HCT116 (cell line): Measurements from ENCODE around the gene ITGA1. TPM values are rescaled to one million over a fixed set of nuclear protein-coding genes. Genes with fewer than 3 reads are reported as not detected.

ENCODE experiments used
- ATAC-seq: fragments of 200-7000 bp; cut with Tn5 transposase; 2 replicates; pipeline ENCODE4 v1.9.1; 2020; ENCODE audit warnings: mild to moderate bottlenecking, moderate library complexity
- BruUV-seq: library from RNA; stranded (reverse); fragments of 400-500 nt; replicated peaks from 2 replicates; lab custom pipeline; 2021; lab: Mats Ljungman, UMichigan
- CTCF ChIA-PET: fragments of 300-600 bp; sonication (Branson Sonifier 250); formaldehyde crosslinking; loops from one replicate; lab custom pipeline; 2021; ENCODE audit warnings: antibody characterized with exemption; lab: Charles Lee
- POLR2A ChIA-PET: fragments of 300-600, 350-600 bp; sonication (Branson Sonifier 250); formaldehyde crosslinking; loops from one replicate; lab custom pipeline; 2021; ENCODE audit warnings: antibody characterized with exemption; lab: Charles Lee
- RAD21 ChIA-PET, 2 experiments: fragments of 300-600 bp; sonication (Branson Sonifier 250); formaldehyde crosslinking; loops; one replicate each; lab custom pipeline; 2023; ENCODE audit warnings: low total read pairs in 2 of 2; ENCODE audit not compliant: uncharacterized antibody in 2 of 2, unreplicated experiment in 2 of 2, low non-redundant PET in 1 of 2; lab: Charles Lee
- DNase-seq: peaks from one replicate; pipeline ENCODE4 v3.0.0-alpha.2; 2010; ENCODE audit warnings: low read depth, low spot score
- H2AFZ ChIP-seq: fragments of 200-600 bp; shearing (Covaris generic), sonication (generic); 2 replicates; pipeline ENCODE4 v1.6.1; 2017; ENCODE audit warnings: low read depth, mixed run types, mixed read lengths, antibody characterized with exemption, low read length; ENCODE audit not compliant: poor library complexity, severe bottlenecking
- H3K27ac ChIP-seq: 2 replicates; pipeline ENCODE4 v1.5.1; 2012; ENCODE audit warnings: low read depth, low read length
- H3K27me3 ChIP-seq: fragments of 200-600 bp; sonication (generic); 2 replicates; pipeline ENCODE4 v1.6.1; 2016; ENCODE audit warnings: mixed run types, low read length, mixed read lengths; ENCODE audit not compliant: insufficient read depth
- H3K36me3 ChIP-seq, 2 experiments: fragments of 200-500 bp in 1 of 2; fragments of 200-600 bp in 1 of 2; sonication (Bioruptor generic) in 1 of 2; sonication (generic) in 1 of 2; 2 replicates each; pipeline versions ENCODE4 v1.5.1 to v1.6.1; 2014 to 2016; ENCODE audit warnings: low read length in 2 of 2, inconsistent platforms in 1 of 2, mixed read lengths in 1 of 2, mixed run types in 1 of 2; ENCODE audit not compliant: insufficient read depth in 2 of 2, control insufficient read depth in 1 of 2
- H3K4me1 ChIP-seq, 2 experiments: fragments of 200-600 bp in 1 of 2; sonication (generic) in 1 of 2; 2 replicates each; pipeline versions ENCODE4 v1.5.1 to v1.6.1; 2012 to 2017; ENCODE audit warnings: low read length in 2 of 2, inconsistent platforms in 1 of 2, mild to moderate bottlenecking in 1 of 2, mixed read lengths in 1 of 2, mixed run types in 1 of 2, moderate library complexity in 1 of 2; ENCODE audit not compliant: insufficient read depth in 2 of 2, control insufficient read depth in 1 of 2
- H3K4me2 ChIP-seq: fragments of 200-600 bp; sonication (generic); 2 replicates; pipeline ENCODE4 v1.6.1; 2017; ENCODE audit warnings: mixed run types, low read length, mixed read lengths
- H3K4me3 ChIP-seq, 2 experiments: fragments of 200-600 bp in 1 of 2; sonication (generic) in 1 of 2; replicated peaks in 1 of 2; 2 replicates each; pipeline ENCODE4 v1.5.1; 2011 to 2016; ENCODE audit warnings: low read length in 2 of 2, control low read depth in 1 of 2, low read depth in 1 of 2, mild to moderate bottlenecking in 1 of 2, mixed read lengths in 1 of 2, mixed run types in 1 of 2
- H3K79me2 ChIP-seq: fragments of 200-600 bp; sonication (generic); 2 replicates; pipeline ENCODE4 v1.6.1; 2017; ENCODE audit warnings: mild to moderate bottlenecking, mixed run types, low read length, moderate library complexity, mixed read lengths; ENCODE audit not compliant: insufficient read depth
- H3K9ac ChIP-seq: fragments of 200-600 bp; sonication (generic); 2 replicates; pipeline ENCODE4 v1.6.1; 2016; ENCODE audit warnings: low read length, mixed read lengths
- H3K9me2 ChIP-seq: fragments of 200-600 bp; sonication (generic), shearing (Covaris generic); 2 replicates; pipeline ENCODE4 v1.6.1; 2017; ENCODE audit warnings: mixed run types, mild to moderate bottlenecking, moderate library complexity; ENCODE audit not compliant: insufficient read depth
- H3K9me3 ChIP-seq, 2 experiments: fragments of 200-500 bp in 1 of 2; fragments of 200-600 bp in 1 of 2; sonication (Bioruptor generic) in 1 of 2; sonication (generic) in 1 of 2; 2 replicates each; pipeline ENCODE4 v1.6.1; 2014 to 2017; ENCODE audit warnings: low read length in 2 of 2, mixed read lengths in 2 of 2, inconsistent platforms in 1 of 2, low read depth in 1 of 2, mild to moderate bottlenecking in 1 of 2, mixed run types in 1 of 2, moderate library complexity in 1 of 2; ENCODE audit not compliant: control insufficient read depth in 1 of 2, insufficient read depth in 1 of 2
- H4K20me1 ChIP-seq: fragments of 200-600 bp; sonication (generic), shearing (Covaris generic); 2 replicates; pipeline ENCODE4 v1.6.1; 2017; ENCODE audit warnings: mixed run types, mild to moderate bottlenecking, moderate library complexity; ENCODE audit not compliant: insufficient read depth
- CBX3 ChIP-seq: IDR thresholded peaks from 2 replicates; pipeline ENCODE4 v1.6.1; 2012; ENCODE audit warnings: low read depth
- EZH2phosphoT487 ChIP-seq: fragments of 200-600 bp; IDR thresholded peaks from 2 replicates; pipeline ENCODE4 v1.6.1; 2018; ENCODE audit warnings: antibody characterized with exemption, borderline replicate concordance
- FOSL1 ChIP-seq: IDR thresholded peaks from 2 replicates; pipeline ENCODE4 v1.6.1; 2012; ENCODE audit warnings: low read depth
- JUND ChIP-seq: IDR thresholded peaks from 2 replicates; pipeline ENCODE4 v1.6.1; 2012
- POLR2A ChIP-seq: IDR thresholded peaks from 2 replicates; pipeline ENCODE4 v1.7.0; 2011; ENCODE audit warnings: borderline replicate concordance; ENCODE audit not compliant: insufficient read depth, insufficient read length; ENCODE audit errors: extremely low read depth
- POLR2AphosphoS5 ChIP-seq: IDR thresholded peaks from 2 replicates; pipeline ENCODE4 v1.6.1; 2011; ENCODE audit warnings: mild to moderate bottlenecking, low read depth, low read length, moderate library complexity
- SP1 ChIP-seq: IDR thresholded peaks from 2 replicates; pipeline ENCODE4 v1.6.1; 2012; ENCODE audit warnings: low read depth
- SRF ChIP-seq: IDR thresholded peaks from 2 replicates; pipeline ENCODE4 v1.6.1; 2012; ENCODE audit warnings: low read depth
- YY1 ChIP-seq: IDR thresholded peaks from 2 replicates; pipeline ENCODE4 v1.6.1; 2011; ENCODE audit warnings: low read length, low read depth, moderate library complexity, mild to moderate bottlenecking; ENCODE audit not compliant: insufficient replicate concordance; ENCODE audit errors: extremely low read depth
- ZFX ChIP-seq: fragments of 450-650 bp; IDR thresholded peaks from 2 replicates; pipeline ENCODE4 v1.6.1; 2017
- intact Hi-C: fragments of 100-400 bp; cut with micrococcal nuclease; formaldehyde crosslinking; loops from 2 replicates; pipeline ENCODE4 v1.10.0; 2022
- total RNA-seq: library from RNA; stranded (reverse); gene quantifications from one replicate; pipeline ENCODE4 v1.2.1, GENCODE V29; 2021; ENCODE audit not compliant: unreplicated experiment
- TF ChIP-seq, protein P1 (sequence below): IDR thresholded peaks from 2 replicates; pipeline ENCODE4 v1.6.1; 2012
- TF ChIP-seq, protein P2 (sequence below): IDR thresholded peaks from 2 replicates; pipeline ENCODE4 v1.6.1; 2012; ENCODE audit warnings: low read depth
- TF ChIP-seq, protein P3 (sequence below), 3 experiments: fragments of 200-600 bp in 1 of 3; sonication (generic) in 1 of 3; IDR thresholded peaks in 2 of 3; conservative IDR thresholded peaks in 1 of 3; 2 replicates each; pipeline ENCODE4 v1.5.1; 2012 to 2017; ENCODE audit warnings: low read depth in 2 of 3, low read length in 2 of 3, antibody characterized with exemption in 1 of 3, borderline replicate concordance in 1 of 3, control low read depth in 1 of 3, mild to moderate bottlenecking in 1 of 3, mixed read lengths in 1 of 3, mixed run types in 1 of 3, moderate library complexity in 1 of 3; ENCODE audit not compliant: insufficient read depth in 1 of 3
- TF ChIP-seq, protein P4 (sequence below): IDR thresholded peaks from 2 replicates; pipeline ENCODE4 v1.6.1; 2011; ENCODE audit warnings: mild to moderate bottlenecking, low read length, moderate library complexity; ENCODE audit not compliant: insufficient replicate concordance; ENCODE audit errors: extremely low read depth

ITGA1 gene
- total RNA-seq, 1 experiment from 2014 or later = 1.8 TPM

DNA sequence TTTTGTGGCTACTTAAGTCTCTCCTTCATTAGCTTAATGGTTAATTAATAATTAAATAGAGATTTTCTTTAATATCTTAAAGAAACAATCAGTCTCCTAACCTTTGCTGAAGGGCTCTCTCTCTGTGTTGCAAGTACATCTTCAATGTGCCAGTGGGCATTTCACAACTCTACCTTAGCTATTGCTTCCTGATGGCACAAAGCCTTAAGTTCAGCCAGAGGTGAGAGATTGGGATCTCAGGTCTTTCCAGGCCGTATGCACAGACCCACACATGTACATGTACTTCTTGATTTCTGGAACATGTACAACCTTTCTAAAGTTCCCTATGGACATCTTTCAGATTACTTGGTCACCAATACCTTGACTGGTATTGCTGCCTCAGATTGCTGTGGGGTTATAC, 8.9 kb upstream of the ITGA1 start:
- no peaks in the 10 kb centered on the region for H3K9me2 ChIP-seq
- POLR2A ChIA-PET = no interaction called here
- H2AFZ ChIP-seq = no peak overlapping the region
- no peaks in the 10 kb centered on the region for H3K79me2 ChIP-seq
- TF ChIP-seq, protein P1, sequence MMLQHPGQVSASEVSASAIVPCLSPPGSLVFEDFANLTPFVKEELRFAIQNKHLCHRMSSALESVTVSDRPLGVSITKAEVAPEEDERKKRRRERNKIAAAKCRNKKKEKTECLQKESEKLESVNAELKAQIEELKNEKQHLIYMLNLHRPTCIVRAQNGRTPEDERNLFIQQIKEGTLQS = no peak
- no peak for TF ChIP-seq POLR2AphosphoS5
- no peak for TF ChIP-seq CBX3
- TF ChIP-seq ZFX = no peak
- no peak for TF ChIP-seq SRF
- TF ChIP-seq FOSL1 = no peak
- TF ChIP-seq YY1 = no peak
- TF ChIP-seq, protein P2, sequence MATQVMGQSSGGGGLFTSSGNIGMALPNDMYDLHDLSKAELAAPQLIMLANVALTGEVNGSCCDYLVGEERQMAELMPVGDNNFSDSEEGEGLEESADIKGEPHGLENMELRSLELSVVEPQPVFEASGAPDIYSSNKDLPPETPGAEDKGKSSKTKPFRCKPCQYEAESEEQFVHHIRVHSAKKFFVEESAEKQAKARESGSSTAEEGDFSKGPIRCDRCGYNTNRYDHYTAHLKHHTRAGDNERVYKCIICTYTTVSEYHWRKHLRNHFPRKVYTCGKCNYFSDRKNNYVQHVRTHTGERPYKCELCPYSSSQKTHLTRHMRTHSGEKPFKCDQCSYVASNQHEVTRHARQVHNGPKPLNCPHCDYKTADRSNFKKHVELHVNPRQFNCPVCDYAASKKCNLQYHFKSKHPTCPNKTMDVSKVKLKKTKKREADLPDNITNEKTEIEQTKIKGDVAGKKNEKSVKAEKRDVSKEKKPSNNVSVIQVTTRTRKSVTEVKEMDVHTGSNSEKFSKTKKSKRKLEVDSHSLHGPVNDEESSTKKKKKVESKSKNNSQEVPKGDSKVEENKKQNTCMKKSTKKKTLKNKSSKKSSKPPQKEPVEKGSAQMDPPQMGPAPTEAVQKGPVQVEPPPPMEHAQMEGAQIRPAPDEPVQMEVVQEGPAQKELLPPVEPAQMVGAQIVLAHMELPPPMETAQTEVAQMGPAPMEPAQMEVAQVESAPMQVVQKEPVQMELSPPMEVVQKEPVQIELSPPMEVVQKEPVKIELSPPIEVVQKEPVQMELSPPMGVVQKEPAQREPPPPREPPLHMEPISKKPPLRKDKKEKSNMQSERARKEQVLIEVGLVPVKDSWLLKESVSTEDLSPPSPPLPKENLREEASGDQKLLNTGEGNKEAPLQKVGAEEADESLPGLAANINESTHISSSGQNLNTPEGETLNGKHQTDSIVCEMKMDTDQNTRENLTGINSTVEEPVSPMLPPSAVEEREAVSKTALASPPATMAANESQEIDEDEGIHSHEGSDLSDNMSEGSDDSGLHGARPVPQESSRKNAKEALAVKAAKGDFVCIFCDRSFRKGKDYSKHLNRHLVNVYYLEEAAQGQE = no peak
- no peak for TF ChIP-seq SP1
- TF ChIP-seq, protein P3, sequence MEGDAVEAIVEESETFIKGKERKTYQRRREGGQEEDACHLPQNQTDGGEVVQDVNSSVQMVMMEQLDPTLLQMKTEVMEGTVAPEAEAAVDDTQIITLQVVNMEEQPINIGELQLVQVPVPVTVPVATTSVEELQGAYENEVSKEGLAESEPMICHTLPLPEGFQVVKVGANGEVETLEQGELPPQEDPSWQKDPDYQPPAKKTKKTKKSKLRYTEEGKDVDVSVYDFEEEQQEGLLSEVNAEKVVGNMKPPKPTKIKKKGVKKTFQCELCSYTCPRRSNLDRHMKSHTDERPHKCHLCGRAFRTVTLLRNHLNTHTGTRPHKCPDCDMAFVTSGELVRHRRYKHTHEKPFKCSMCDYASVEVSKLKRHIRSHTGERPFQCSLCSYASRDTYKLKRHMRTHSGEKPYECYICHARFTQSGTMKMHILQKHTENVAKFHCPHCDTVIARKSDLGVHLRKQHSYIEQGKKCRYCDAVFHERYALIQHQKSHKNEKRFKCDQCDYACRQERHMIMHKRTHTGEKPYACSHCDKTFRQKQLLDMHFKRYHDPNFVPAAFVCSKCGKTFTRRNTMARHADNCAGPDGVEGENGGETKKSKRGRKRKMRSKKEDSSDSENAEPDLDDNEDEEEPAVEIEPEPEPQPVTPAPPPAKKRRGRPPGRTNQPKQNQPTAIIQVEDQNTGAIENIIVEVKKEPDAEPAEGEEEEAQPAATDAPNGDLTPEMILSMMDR (IDR thresholded peaks at IDR 0.05 in 2 of 3, conservative IDR thresholded peaks at IDR 0.05 in 1 of 3; ENCODE audit: borderline replicate concordance in 1 of 3, insufficient read depth in 1 of 3, low read depth in 2 of 3, low read length in 2 of 3) = no peak
- TF ChIP-seq POLR2A = no peak
- no peak for TF ChIP-seq EZH2phosphoT487
- TF ChIP-seq JUND = no peak
- TF ChIP-seq, protein P4, sequence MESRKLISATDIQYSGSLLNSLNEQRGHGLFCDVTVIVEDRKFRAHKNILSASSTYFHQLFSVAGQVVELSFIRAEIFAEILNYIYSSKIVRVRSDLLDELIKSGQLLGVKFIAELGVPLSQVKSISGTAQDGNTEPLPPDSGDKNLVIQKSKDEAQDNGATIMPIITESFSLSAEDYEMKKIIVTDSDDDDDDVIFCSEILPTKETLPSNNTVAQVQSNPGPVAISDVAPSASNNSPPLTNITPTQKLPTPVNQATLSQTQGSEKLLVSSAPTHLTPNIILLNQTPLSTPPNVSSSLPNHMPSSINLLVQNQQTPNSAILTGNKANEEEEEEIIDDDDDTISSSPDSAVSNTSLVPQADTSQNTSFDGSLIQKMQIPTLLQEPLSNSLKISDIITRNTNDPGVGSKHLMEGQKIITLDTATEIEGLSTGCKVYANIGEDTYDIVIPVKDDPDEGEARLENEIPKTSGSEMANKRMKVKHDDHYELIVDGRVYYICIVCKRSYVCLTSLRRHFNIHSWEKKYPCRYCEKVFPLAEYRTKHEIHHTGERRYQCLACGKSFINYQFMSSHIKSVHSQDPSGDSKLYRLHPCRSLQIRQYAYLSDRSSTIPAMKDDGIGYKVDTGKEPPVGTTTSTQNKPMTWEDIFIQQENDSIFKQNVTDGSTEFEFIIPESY = no peak
- TF ChIP-seq, all 23 proteins: peak for 0
- DNase-seq = no peak
- no TSS peak for BruUV-seq
- RAD21 ChIA-PET = no interaction called here
- Histone ChIP-seq H3K9ac (no peak overlapping the region), H3K4me1 (peaks cover 0 to 6% of the 10 kb centered on the region in 2 experiments; a peak in 2 of 4 replicates), H3K27ac (no peak overlapping the region), H3K4me2 (no peak overlapping the region), H3K36me3 (no peaks in the 10 kb centered on the region), H3K27me3 (no peaks in the 10 kb centered on the region), H3K4me3 (no peak overlapping the region), H4K20me1 (no peaks in the 10 kb centered on the region), H3K9me3 (no peaks in the 10 kb centered on the region)
- CTCF ChIA-PET = interaction anchor here (0.8 to 1.0 kb wide), 2 partner anchors 8 to 137 kb away, joined by 3 read pairs; no protein-coding TSS in a partner anchor
- intact Hi-C loops = no loop called here
- ATAC-seq = no peak
